Measurements from ENCODE around the gene TMEM121B.

TMEM121B gene

GRCh38 chr22:17158568-17159503 lies 37.7 kb upstream of the TMEM121B start, which contains the start of gene HDHD5:
Gene HDHD5, minus strand, starts transcription at chr22:17159277. Its CDS starts 26 bp downstream, at chr22:17159251.
- TF ChIP-seq CTCF (IDR thresholded peaks at IDR 0.05) = no peak
- H3K27ac ChIP-seq = peak within 1 kb of the TSS; percentile 64 to 96
- peak; percentile 91 for DNase-seq (ENCODE audit: low spot score)
- peak within 1 kb of the TSS; percentile 78 for H3K4me3 ChIP-seq

GRCh38 chr22:17158176-17158567 lies 37.0 kb upstream of the TMEM121B start:
- peak overlapping the region; percentile 78 for H3K4me3 ChIP-seq
- no peak for TF ChIP-seq CTCF (IDR thresholded peaks at IDR 0.05)
- H3K27ac ChIP-seq = peak overlapping the region; percentile 64 to 96
- DNase-seq (ENCODE audit: low spot score) = no peak

GRCh38 chr22:17157714-17158113 lies 36.6 kb upstream of the TMEM121B start:
- peak overlapping the region; percentile 78 for H3K4me3 ChIP-seq
- peak overlapping the region in 1 of 2 donors; percentile 96 for H3K27ac ChIP-seq
- no peak for DNase-seq (ENCODE audit: low spot score)
- TF ChIP-seq CTCF (IDR thresholded peaks at IDR 0.05) = no peak

- no peak for DNase-seq (ENCODE audit: low spot score)
- Histone ChIP-seq H3K4me3 (no peak overlapping the region), H3K27ac (no peak overlapping the region)
- no peak for TF ChIP-seq CTCF (IDR thresholded peaks at IDR 0.05)
Observed at GRCh38 chr22:17155941-17156340, 34.8 kb upstream of the TMEM121B start.

GRCh38 chr22:17152971-17153370 lies 31.8 kb upstream of the TMEM121B start:
- no peak for TF ChIP-seq CTCF (IDR thresholded peaks at IDR 0.05)
- H3K4me3 ChIP-seq = no peak overlapping the region
- DNase-seq (ENCODE audit: low spot score) = no peak
- no peak overlapping the region for H3K27ac ChIP-seq

GRCh38 chr22:17152340-17152739 lies 31.2 kb upstream of the TMEM121B start:
- no peak for DNase-seq (ENCODE audit: low spot score)
- no peak overlapping the region for H3K27ac ChIP-seq
- no peak overlapping the region for H3K4me3 ChIP-seq
- TF ChIP-seq CTCF (IDR thresholded peaks at IDR 0.05) = no peak
